SK-N-MC (cell line): Measurements from ENCODE around the gene COLEC11.

Experiments
- EZH2 ChIP-seq: fragments of 200-600 bp; sonication (generic); IDR thresholded peaks from one replicate; pipeline ENCODE4 v1.6.1; 2017; ENCODE audit warnings: antibody characterized with exemption
- FOXP2 ChIP-seq: optimal IDR thresholded peaks from 2 replicates; pipeline ENCODE3; 2011; ENCODE audit warnings: mild to moderate bottlenecking, moderate library complexity; ENCODE audit not compliant: insufficient read depth; ENCODE audit errors: extremely low read length, control extremely low read depth
- POLR2AphosphoS5 ChIP-seq: IDR thresholded peaks from 2 replicates; pipeline ENCODE4 v1.6.1; 2012; ENCODE audit warnings: mild to moderate bottlenecking, low read depth, low read length, borderline replicate concordance

DNA sequence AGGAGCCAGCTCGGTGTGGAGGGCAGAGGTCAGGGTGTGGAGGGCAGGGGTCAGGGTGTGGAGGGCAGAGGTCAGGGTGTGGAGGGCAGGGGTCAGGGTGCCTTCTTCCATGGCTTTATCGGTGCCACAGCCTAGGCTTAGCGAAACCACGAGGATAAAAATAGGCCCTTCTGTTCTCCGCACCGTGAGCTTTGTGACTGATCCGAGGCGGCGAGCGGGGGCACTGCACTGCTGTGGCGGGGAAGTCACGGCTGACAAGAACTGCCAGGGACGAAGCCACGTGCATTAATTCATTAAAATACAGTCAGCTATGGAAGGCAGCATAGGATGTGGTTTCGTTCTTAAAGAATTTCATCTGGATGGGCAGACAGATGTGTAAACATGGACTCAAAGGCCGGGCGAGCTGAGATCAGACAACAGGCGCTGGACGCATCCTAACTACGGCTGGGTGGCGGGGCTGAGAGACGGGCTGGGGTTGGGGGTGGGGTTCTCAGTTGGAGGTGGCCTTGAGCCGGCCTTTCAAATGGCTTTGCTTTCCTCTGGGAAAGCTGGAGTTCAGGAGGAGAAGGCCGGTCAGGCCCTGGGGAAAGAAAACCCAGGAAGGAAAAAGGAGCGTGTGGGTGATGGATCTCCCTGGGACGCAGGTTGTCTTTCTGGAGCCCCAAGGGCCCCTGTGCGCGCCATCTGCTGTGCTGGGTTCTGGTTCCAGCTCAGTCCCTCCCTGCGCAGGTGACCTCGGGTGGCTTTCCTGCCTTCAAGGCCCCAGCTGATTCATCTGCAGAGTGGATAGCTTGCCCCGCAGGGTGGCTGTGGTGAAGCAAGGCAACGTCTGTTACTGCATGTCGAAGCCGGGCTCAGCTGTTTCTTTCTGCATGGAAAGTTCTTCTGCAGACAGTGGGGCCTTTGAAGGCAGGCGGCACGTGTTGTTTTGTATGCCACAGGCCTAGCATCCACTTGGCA lies 62.1 kb downstream of the COLEC11 start:
- TF ChIP-seq POLR2AphosphoS5, result no peak
- no peak for TF ChIP-seq EZH2
- TF ChIP-seq FOXP2, result no peak
